ENCODE data around the gene ZNF93. TPM values are rescaled to one million over a fixed set of nuclear protein-coding genes. Genes with fewer than 3 reads are reported as not detected.
"Not testable (repeated sequence)": the region's sequence is repeated elsewhere in the genome, so short reads cannot be mapped to it uniquely, and the experiment has no call there.

The ZNF93 gene
- total RNA-seq, 1 experiment from 2014 or later = 47.4 TPM

- ChIA-PET CTCF (no interaction called here), POLR2A (interaction anchor here (1.2 to 2.2 kb wide), 7 partner anchors 10 to 558 kb away, joined by 3 to 70 read pairs (median 17); partner anchors contain the start of genes ZNF101, ZNF506 and ZNF93)
- Mint-ChIP-seq H3K36me3 (peaks cover 13% of the 10 kb centered on the region), H3K9me3 (no peaks in the 10 kb centered on the region), H3K27ac (peak overlapping the region; percentile 100), H3K27me3 (ENCODE audit: low read depth) (no peaks in the 10 kb centered on the region; the same call in 1 of the 2 replicates), H3K4me1 (peaks cover 35% of the 10 kb centered on the region), H3K4me3 (peak overlapping the region; percentile 100)
- peak; percentile 76 for DNase-seq (ENCODE audit: low spot score)
- peak; percentile 68 for ATAC-seq
- TF ChIP-seq ZNF219 (CRISPR knock-in tag; IDR thresholded peaks at IDR 0.05; ENCODE audit: borderline replicate concordance) (no peak), AR (CRISPR knock-in tag; IDR thresholded peaks at IDR 0.05) (0 out of 2 replicates have a peak, but pooled peaks have one; percentile 14), MYBL2 (CRISPR knock-in tag; IDR thresholded peaks at IDR 0.05) (peak; percentile 63; the same call in 1 of the 2 replicates), ZNF263 (CRISPR knock-in tag; IDR thresholded peaks at IDR 0.05; ENCODE audit: low read depth) (no peak), ZNF425 (CRISPR knock-in tag; conservative IDR thresholded peaks at IDR 0.05) (no peak), GRHL2 (CRISPR knock-in tag; IDR thresholded peaks at IDR 0.05; ENCODE audit: insufficient replicate concordance, severe bottlenecking) (no peak), ZNF671 (CRISPR knock-in tag; IDR thresholded peaks at IDR 0.05) (peak; percentile 28; the same call in 1 of the 2 replicates), ARID4B (CRISPR knock-in tag; IDR thresholded peaks at IDR 0.05; ENCODE audit: borderline replicate concordance) (no peak), FOXK1 (CRISPR knock-in tag; IDR thresholded peaks at IDR 0.05) (peak; percentile 81), PRRX2 (CRISPR knock-in tag; IDR thresholded peaks at IDR 0.05) (peak; percentile 43; the same call in 1 of the 2 replicates), SP1 (CRISPR knock-in tag; conservative IDR thresholded peaks at IDR 0.05) (peak; percentile 49; the same call in 1 of the 2 replicates), MXD4 (CRISPR knock-in tag; IDR thresholded peaks at IDR 0.05; ENCODE audit: borderline replicate concordance) (no peak), ZNF138 (CRISPR knock-in tag; conservative IDR thresholded peaks at IDR 0.05) (no peak), KAT7 (CRISPR knock-in tag; IDR thresholded peaks at IDR 0.05; ENCODE audit: borderline replicate concordance) (no peak), ZNF416 (CRISPR knock-in tag; IDR thresholded peaks at IDR 0.05) (0 out of 2 replicates have a peak, but pooled peaks have one; percentile 62)
- TF ChIP-seq, protein P1, sequence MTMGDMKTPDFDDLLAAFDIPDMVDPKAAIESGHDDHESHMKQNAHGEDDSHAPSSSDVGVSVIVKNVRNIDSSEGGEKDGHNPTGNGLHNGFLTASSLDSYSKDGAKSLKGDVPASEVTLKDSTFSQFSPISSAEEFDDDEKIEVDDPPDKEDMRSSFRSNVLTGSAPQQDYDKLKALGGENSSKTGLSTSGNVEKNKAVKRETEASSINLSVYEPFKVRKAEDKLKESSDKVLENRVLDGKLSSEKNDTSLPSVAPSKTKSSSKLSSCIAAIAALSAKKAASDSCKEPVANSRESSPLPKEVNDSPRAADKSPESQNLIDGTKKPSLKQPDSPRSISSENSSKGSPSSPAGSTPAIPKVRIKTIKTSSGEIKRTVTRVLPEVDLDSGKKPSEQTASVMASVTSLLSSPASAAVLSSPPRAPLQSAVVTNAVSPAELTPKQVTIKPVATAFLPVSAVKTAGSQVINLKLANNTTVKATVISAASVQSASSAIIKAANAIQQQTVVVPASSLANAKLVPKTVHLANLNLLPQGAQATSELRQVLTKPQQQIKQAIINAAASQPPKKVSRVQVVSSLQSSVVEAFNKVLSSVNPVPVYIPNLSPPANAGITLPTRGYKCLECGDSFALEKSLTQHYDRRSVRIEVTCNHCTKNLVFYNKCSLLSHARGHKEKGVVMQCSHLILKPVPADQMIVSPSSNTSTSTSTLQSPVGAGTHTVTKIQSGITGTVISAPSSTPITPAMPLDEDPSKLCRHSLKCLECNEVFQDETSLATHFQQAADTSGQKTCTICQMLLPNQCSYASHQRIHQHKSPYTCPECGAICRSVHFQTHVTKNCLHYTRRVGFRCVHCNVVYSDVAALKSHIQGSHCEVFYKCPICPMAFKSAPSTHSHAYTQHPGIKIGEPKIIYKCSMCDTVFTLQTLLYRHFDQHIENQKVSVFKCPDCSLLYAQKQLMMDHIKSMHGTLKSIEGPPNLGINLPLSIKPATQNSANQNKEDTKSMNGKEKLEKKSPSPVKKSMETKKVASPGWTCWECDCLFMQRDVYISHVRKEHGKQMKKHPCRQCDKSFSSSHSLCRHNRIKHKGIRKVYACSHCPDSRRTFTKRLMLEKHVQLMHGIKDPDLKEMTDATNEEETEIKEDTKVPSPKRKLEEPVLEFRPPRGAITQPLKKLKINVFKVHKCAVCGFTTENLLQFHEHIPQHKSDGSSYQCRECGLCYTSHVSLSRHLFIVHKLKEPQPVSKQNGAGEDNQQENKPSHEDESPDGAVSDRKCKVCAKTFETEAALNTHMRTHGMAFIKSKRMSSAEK (CRISPR knock-in tag; IDR thresholded peaks at IDR 0.05; ENCODE audit: borderline replicate concordance) = peak; percentile 5; the same call in 1 of the 2 replicates
Measured at GRCh38 chr19:19866611-19867248, 34.0 kb upstream of the ZNF93 start.

DNA sequence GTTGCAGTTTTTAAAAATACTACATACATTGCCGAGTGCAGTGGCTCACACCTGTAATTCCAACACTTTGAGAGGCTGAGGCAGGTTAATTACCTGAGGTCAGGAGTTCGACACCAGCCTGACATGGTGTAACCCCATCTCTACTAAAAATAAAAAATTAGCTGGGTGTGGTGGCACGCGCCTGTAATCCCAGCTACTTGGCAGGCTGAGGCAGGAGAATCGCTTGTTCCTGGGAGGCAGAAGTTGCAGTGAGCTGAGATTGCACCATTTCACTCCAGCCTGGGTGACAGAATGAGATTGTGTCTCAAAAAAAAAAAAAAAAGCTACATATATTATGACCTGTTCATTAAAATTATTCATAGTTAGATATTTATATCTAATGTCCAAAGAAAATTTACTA lies 30.7 kb upstream of the ZNF93 start:
- H3K9me3 Mint-ChIP-seq; CTCF ChIA-PET; H3K27ac Mint-ChIP-seq; H3K27me3 Mint-ChIP-seq (ENCODE audit: low read depth); ATAC-seq; H3K4me3 Mint-ChIP-seq; DNase-seq (ENCODE audit: low spot score): not testable (repeated sequence)
- Mint-ChIP-seq H3K4me1 (peaks cover 34% of the 10 kb centered on the region), H3K36me3 (peaks cover 34% of the 10 kb centered on the region)
- POLR2A ChIA-PET = interaction anchor here (0.6 kb wide), 1 partner anchor 30 kb away, joined by 4 read pairs; the partner anchor contains the start of gene ZNF93

Data from WTC11 (cell line).